GM12872 (cell line): ENCODE results near the gene ZBTB12.

ENCODE experiments used
- TF ChIP-seq, protein P1 (sequence below): IDR thresholded peaks from 3 replicates; pipeline ENCODE4 v1.5.1; 2011; ENCODE audit warnings: low read depth, mild to moderate bottlenecking, low read length, moderate library complexity; ENCODE audit not compliant: insufficient read depth

Gene ZBTB12

DNA sequence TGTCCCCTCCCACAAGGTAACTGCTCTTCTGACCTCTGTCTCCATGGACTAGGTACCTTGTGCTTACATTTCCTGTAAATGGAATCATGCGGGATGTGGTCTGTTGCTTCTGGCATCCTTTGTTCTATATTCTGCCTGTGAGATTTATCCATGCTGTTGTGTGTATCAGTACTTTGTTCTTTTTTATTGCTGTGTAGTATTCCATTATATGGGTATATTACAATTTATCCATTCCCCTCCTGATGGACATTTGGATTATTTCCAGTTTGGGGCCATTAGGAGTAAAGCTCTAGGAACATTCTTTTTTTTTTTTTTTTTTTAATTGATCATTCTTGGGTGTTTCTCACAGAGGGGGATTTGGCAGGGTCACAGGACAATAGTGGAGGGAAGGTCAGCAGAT is 29.1 kb upstream of the ZBTB12 start:
- TF ChIP-seq, protein P1, sequence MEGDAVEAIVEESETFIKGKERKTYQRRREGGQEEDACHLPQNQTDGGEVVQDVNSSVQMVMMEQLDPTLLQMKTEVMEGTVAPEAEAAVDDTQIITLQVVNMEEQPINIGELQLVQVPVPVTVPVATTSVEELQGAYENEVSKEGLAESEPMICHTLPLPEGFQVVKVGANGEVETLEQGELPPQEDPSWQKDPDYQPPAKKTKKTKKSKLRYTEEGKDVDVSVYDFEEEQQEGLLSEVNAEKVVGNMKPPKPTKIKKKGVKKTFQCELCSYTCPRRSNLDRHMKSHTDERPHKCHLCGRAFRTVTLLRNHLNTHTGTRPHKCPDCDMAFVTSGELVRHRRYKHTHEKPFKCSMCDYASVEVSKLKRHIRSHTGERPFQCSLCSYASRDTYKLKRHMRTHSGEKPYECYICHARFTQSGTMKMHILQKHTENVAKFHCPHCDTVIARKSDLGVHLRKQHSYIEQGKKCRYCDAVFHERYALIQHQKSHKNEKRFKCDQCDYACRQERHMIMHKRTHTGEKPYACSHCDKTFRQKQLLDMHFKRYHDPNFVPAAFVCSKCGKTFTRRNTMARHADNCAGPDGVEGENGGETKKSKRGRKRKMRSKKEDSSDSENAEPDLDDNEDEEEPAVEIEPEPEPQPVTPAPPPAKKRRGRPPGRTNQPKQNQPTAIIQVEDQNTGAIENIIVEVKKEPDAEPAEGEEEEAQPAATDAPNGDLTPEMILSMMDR, result no peak

GRCh38 chr6:31928672-31928939 is 26.7 kb upstream of the ZBTB12 start:
- TF ChIP-seq, protein P1, result no peak

DNA sequence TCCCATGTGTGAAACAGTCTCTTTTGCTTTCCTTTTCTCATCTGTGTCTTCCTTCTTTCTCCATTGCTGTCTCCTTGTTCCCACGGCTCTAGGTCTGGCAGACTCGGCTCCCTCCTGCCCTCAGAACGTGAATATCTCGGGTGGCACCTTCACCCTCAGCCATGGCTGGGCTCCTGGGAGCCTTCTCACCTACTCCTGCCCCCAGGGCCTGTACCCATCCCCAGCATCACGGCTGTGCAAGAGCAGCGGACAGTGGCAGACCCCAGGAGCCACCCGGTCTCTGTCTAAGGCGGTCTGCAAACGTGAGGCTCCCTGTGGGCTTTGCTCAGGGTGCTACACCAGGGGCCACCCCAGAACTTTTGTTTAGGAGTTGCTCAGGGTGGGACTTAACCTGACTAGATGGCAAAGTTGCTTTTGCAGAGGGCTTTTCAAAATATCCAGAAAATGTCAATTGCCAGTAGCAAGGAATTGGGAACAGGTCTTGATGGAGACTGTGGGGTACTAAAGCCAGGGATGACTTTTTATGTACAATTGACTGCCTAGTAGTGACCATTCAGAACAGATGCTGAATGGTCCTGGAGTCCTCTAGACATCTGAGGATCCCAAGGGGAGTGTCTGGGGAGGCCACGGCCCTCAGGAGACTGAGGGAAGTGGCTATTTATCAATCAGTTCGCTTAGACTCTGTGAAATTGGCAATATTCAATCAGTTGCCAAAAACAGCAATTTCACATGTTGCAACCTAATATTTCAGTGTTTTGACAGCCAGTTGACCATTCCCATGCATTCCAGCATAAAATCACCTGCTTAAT is 26.2 kb upstream of the ZBTB12 start:
- TF ChIP-seq, protein P1, result no peak

DNA sequence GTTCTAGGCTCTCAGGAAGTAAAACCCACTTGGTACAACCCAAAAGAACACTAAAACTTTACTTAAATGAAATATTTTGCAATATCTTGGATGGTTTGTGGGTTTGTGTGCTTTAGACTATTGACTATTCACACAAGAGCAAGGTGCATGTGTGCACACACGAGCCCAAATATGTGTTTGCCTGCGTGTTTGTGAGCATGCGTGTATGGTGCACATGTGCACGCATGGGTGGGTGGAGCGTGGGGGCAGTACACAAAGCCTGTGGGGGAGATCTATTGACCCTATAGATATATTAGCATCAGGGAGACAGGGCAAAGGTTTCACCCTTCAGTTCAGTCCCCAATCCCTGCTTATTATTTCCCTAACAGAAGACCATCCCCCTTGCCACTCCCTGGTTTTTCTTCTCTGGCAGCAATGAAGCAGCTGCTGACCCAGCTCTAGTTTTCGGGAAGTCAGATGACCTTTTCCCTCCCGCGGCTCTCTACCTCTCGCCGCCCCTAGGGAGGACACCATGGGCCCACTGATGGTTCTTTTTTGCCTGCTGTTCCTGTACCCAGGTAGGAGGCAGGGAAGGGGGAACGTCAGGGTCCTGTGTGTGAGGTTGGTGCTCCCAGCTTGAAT is 25.5 kb upstream of the ZBTB12 start, which contains the start of gene C2:
Gene C2 (plus strand): TSS at position 476 of the 621 bp plus-strand sequence. CDS start 36 bp downstream, at position 512.
- TF ChIP-seq, protein P1, result no peak

DNA sequence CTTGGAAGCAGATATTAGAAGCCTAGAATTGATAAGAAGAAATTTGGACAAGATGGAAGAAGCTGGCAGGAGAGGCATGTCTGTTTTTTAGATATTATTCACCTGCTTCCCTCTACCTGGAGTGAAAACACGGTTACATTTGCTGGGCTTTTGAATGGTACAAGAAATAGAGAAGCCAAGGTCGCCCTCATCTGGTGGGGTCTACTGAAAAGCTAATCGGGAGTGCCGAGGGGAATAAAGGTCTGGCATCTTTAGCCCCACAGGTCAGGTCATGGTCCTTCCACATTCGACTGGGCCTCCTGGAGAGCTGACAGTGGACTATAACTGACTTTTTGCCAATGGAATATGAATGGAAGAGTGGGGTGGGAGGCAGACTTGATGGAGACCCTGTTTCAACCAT is 21.1 kb upstream of the ZBTB12 start:
- TF ChIP-seq, protein P1, result peak; percentile 27; the same call in 1 of the 3 replicates

DNA sequence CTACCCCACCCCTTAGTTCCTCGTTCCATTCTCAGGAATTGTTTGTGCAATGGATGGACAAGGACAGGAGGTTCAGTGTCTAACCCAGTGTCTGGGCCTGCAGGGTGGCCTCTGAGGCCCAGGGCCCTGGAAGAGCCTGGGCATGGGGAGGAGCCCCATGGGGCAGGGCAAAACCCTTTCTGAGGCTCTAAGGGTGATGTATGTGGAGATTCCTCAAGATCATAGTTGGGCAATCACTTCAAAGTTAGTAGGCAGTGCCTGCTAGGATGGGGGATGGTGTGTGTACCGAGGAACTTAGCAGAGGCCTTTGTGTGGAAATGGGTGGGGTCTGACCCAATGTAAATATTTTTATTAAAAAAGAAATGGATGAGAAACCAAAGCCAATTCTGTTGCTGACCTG is 18.9 kb upstream of the ZBTB12 start:
- TF ChIP-seq, protein P1, result no peak

GRCh38 chr6:31919624-31920303 is 17.9 kb upstream of the ZBTB12 start:
- TF ChIP-seq, protein P1, result no peak
